ENCODE results near the gene SMIM5. TPM values are rescaled to one million over a fixed set of nuclear protein-coding genes. Genes with fewer than 3 reads are reported as not detected.
A peak's percentile ranks its signal among the peaks of the same experiment; 100 is the strongest.

Gene SMIM5
- total RNA-seq, 1 donor from 2014 or later, result 0.84 TPM

DNA sequence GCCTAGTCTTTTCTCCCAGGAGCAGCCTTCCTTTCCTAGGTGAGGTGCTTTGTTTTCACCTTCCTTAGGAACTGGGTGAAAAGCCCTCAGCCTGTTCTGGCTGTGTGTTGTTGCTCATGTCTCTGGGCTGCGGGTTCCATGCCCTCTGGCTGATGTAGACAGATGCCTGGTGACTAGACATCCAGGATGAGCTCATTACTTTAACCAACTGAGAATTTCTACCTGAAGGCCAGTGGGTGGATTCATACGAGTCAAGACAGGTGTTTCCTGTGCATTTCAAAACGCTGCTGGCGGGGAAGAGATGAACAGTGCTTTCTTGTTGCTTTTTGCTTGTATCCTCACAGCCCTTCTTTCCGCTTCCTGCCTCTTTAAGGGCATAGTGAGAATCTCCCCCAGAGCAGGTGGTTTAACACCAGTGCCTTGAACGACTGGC, 56.2 kb downstream of the SMIM5 start:
- DNase-seq, result no peak
- H3K4me1 ChIP-seq, result peaks cover 70% of the 10 kb centered on the region
- no peak for ATAC-seq
- TF ChIP-seq, protein P1, sequence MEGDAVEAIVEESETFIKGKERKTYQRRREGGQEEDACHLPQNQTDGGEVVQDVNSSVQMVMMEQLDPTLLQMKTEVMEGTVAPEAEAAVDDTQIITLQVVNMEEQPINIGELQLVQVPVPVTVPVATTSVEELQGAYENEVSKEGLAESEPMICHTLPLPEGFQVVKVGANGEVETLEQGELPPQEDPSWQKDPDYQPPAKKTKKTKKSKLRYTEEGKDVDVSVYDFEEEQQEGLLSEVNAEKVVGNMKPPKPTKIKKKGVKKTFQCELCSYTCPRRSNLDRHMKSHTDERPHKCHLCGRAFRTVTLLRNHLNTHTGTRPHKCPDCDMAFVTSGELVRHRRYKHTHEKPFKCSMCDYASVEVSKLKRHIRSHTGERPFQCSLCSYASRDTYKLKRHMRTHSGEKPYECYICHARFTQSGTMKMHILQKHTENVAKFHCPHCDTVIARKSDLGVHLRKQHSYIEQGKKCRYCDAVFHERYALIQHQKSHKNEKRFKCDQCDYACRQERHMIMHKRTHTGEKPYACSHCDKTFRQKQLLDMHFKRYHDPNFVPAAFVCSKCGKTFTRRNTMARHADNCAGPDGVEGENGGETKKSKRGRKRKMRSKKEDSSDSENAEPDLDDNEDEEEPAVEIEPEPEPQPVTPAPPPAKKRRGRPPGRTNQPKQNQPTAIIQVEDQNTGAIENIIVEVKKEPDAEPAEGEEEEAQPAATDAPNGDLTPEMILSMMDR (IDR thresholded peaks at IDR 0.05), result no peak
- no peaks in the 10 kb centered on the region for H3K27me3 ChIP-seq
- H3K9me3 ChIP-seq, result no peaks in the 10 kb centered on the region
- H3K27ac ChIP-seq, result peak overlapping the region; percentile 74
- H3K4me3 ChIP-seq, result no peak overlapping the region
- H3K36me3 ChIP-seq, result peaks cover 13% of the 10 kb centered on the region
- intact Hi-C loops (cut with DNase I), result no loop called here

Other genes with a start within 250 kb of the SMIM5 start
- 139 TPM for gene GRB2, start 227.8 kb upstream of the SMIM5 start, total RNA-seq
- 79.1 TPM for gene TMEM94, start 176.8 kb upstream of the SMIM5 start, total RNA-seq
- gene CASKIN2, start 117.9 kb upstream of the SMIM5 start, total RNA-seq, result 101 TPM
- gene TSEN54, start 116.9 kb upstream of the SMIM5 start, total RNA-seq, result 21.6 TPM
- 133 TPM for gene LLGL2, start 107.7 kb upstream of the SMIM5 start, total RNA-seq
- gene MYO15B, start 45.6 kb upstream of the SMIM5 start, total RNA-seq, result 193 TPM
- 43.1 TPM for gene RECQL5, start 33.7 kb downstream of the SMIM5 start, total RNA-seq
- gene SAP30BP, start 33.9 kb downstream of the SMIM5 start, total RNA-seq, result 71.4 TPM
- 82.2 TPM for gene ITGB4, start 88.0 kb downstream of the SMIM5 start, total RNA-seq
- gene GALK1, start 131.8 kb downstream of the SMIM5 start, total RNA-seq, result 31.6 TPM
- 27.1 TPM for gene UNK, start 151.4 kb downstream of the SMIM5 start, total RNA-seq
- gene UNC13D, start 211.0 kb downstream of the SMIM5 start, total RNA-seq, result 145 TPM
- gene WBP2, start 221.9 kb downstream of the SMIM5 start, total RNA-seq, result 156 TPM
- 31.0 TPM for gene TRIM47, start 245.1 kb downstream of the SMIM5 start, total RNA-seq